B cell (primary cell): Measurements from ENCODE around the gene PGAM5. TPM values are rescaled to one million over a fixed set of nuclear protein-coding genes. Genes with fewer than 3 reads are reported as not detected.

Experiments
- ATAC-seq: fragments of 200-7000 bp; cut with Tn5 transposase; one replicate; pipeline ENCODE4 v1.10.0; 2021; ENCODE audit warnings: low read depth, mild to moderate bottlenecking, moderate number of reproducible peaks, moderate library complexity
- CTCF ChIA-PET: fragments of 350-600 bp; sonication (Branson Sonifier 250); formaldehyde crosslinking; loops from one replicate; lab custom pipeline; 2021; ENCODE audit warnings: antibody characterized with exemption, inconsistent platforms; lab: Charles Lee
- POLR2A ChIA-PET: fragments of 350-600 bp; sonication (Branson Sonifier 250); formaldehyde crosslinking; loops from one replicate; lab custom pipeline; 2021; ENCODE audit warnings: antibody characterized with exemption; lab: Charles Lee
- DNase-seq: peaks from one replicate; pipeline ENCODE4 v3.0.0; 2013
- H2AFZ ChIP-seq: 2 replicates; pipeline ENCODE4 v1.6.1; 2012; ENCODE audit warnings: mild to moderate bottlenecking, low read depth, low read length; ENCODE audit not compliant: insufficient read depth, poor library complexity, severe bottlenecking
- H3K27ac ChIP-seq, 2 donors: 1 replicate in 1 of 2; 2 replicates in 1 of 2; pipeline ENCODE4 v1.5.1; 2012 to 2013; ENCODE audit warnings: low read length in 2 of 2, mild to moderate bottlenecking in 2 of 2, moderate library complexity in 1 of 2
- H3K27me3 ChIP-seq, 4 experiments: fragments of 200-600 bp in 1 of 4; sonication (generic) in 1 of 4; replicated peaks in 1 of 4; 1 replicate in 2 of 4; 2 replicates in 2 of 4; pipeline versions ENCODE4 v1.6.1 to v1.7.0; 2013 to 2016; ENCODE audit warnings: low read length in 3 of 4, mild to moderate bottlenecking in 2 of 4, mixed read lengths in 1 of 4, moderate library complexity in 1 of 4; ENCODE audit not compliant: insufficient read depth in 4 of 4, control insufficient read depth in 3 of 4; ENCODE audit errors: control extremely low read depth in 1 of 4
- H3K36me3 ChIP-seq, 2 experiments: replicated peaks in 1 of 2; 1 replicate in 1 of 2; 2 replicates in 1 of 2; pipeline versions ENCODE4 v1.6.1 to v1.7.1; 2013; ENCODE audit warnings: low read length in 1 of 2; ENCODE audit not compliant: insufficient read depth in 2 of 2, control insufficient read depth in 1 of 2; ENCODE audit errors: control extremely low read depth in 1 of 2, extremely low read depth in 1 of 2
- H3K4me1 ChIP-seq, 2 donors: fragments of 200-600 bp in 1 of 2; sonication (generic) in 1 of 2; 1 replicate in 1 of 2; 2 replicates in 1 of 2; pipeline versions ENCODE4 v1.5.1 to v1.6.1; 2013 to 2017; ENCODE audit warnings: low read length in 2 of 2; ENCODE audit not compliant: control insufficient read depth in 2 of 2, insufficient read depth in 2 of 2
- H3K4me2 ChIP-seq: replicated peaks from 2 replicates; pipeline ENCODE3; 2012; ENCODE audit warnings: mild to moderate bottlenecking, low read depth, low read length; ENCODE audit not compliant: poor library complexity, severe bottlenecking
- H3K4me3 ChIP-seq, 5 experiments: fragments of 200-600 bp in 1 of 5; sonication (generic) in 1 of 5; 1 replicate in 3 of 5; 2 replicates in 2 of 5; pipeline versions ENCODE4 v1.5.1 to v1.7.0; 2011 to 2016; ENCODE audit warnings: low read length in 4 of 5, mild to moderate bottlenecking in 4 of 5, low read depth in 2 of 5, control low read depth in 1 of 5, moderate library complexity in 1 of 5; ENCODE audit not compliant: insufficient read depth in 1 of 5; ENCODE audit errors: control extremely low read depth in 1 of 5, extremely low read depth in 1 of 5
- H3K79me2 ChIP-seq: fragments of 200-600 bp; sonication (generic); one replicate; pipeline ENCODE4 v1.6.0; 2016; ENCODE audit warnings: low read length; ENCODE audit not compliant: control insufficient read depth, insufficient read depth
- H3K9ac ChIP-seq: fragments of 200-600 bp; sonication (generic); 2 replicates; pipeline ENCODE4 v1.6.1; 2017; ENCODE audit warnings: mild to moderate bottlenecking, low read length, moderate library complexity
- H3K9me3 ChIP-seq, 3 donors: one replicate each; pipeline versions ENCODE4 v1.6.1 to v1.7.1; 2013; ENCODE audit warnings: low read length in 2 of 3; ENCODE audit not compliant: control insufficient read depth in 2 of 3, insufficient read depth in 1 of 3; ENCODE audit errors: control extremely low read depth in 1 of 3
- H4K20me1 ChIP-seq: 2 replicates; pipeline ENCODE4 v1.6.0; 2012; ENCODE audit warnings: mild to moderate bottlenecking, low read length; ENCODE audit not compliant: insufficient read depth, control insufficient read depth, poor library complexity, severe bottlenecking
- H3K27ac Mint-ChIP-seq: one replicate; pipeline ENCODE4 v1.8.0; 2021; ENCODE audit warnings: mixed read lengths
- H3K27me3 Mint-ChIP-seq: one replicate; pipeline ENCODE4 v1.8.0; 2021; ENCODE audit warnings: mixed read lengths
- H3K4me1 Mint-ChIP-seq: one replicate; pipeline ENCODE4 v1.8.0; 2021; ENCODE audit warnings: mixed read lengths
- H3K4me3 Mint-ChIP-seq: one replicate; pipeline ENCODE4 v1.8.0; 2021; ENCODE audit warnings: mixed read lengths
- H3K9me3 Mint-ChIP-seq: one replicate; pipeline ENCODE4 v1.8.0; 2022; ENCODE audit warnings: mixed read lengths; ENCODE audit not compliant: insufficient read depth
- CTCF ChIP-seq: fragments of 200-600 bp; IDR thresholded peaks from one replicate; pipeline ENCODE4 v1.8.0; 2022; ENCODE audit warnings: antibody characterized with exemption, mild to moderate bottlenecking
- EZH2 ChIP-seq: IDR thresholded peaks from 2 replicates; pipeline ENCODE4 v1.6.1; 2012; ENCODE audit warnings: borderline replicate concordance, low read depth, mild to moderate bottlenecking, moderate library complexity, low read length; ENCODE audit not compliant: insufficient read depth, poor library complexity, severe bottlenecking
- WGBS: methylation state at CpG from one replicate; pipeline ENCODE4 v1.1.5; 2013; ENCODE audit warnings: missing lambda C conversion rate; ENCODE audit not compliant: insufficient coverage; 5-methylcytosine and 5-hydroxymethylcytosine counted together
- intact Hi-C: fragments of 100-400 bp; cut with micrococcal nuclease; formaldehyde crosslinking; loops from one replicate; pipeline ENCODE4 v1.10.0; 2022
- polyA plus RNA-seq: library from polyadenylated mRNA; depleted of rRNA; stranded (reverse); fragments of >200 nt; gene quantifications from 2 replicates; pipeline ENCODE4 v1.2.3, GENCODE V29; 2012
- total RNA-seq, 2 donors: library from RNA; stranded (reverse); fragments of 120-200 nt in 1 of 2; gene quantifications; 1 replicate in 1 of 2; 2 replicates in 1 of 2; pipeline versions ENCODE4 v1.2.3 to v1.2.4, GENCODE V29; 2013 to 2022

The PGAM5 gene
- total and polyA plus RNA-seq, 2 donors (not counting 1 experiment from before 2014, with no cell fraction given): 14.6 to 29.9 TPM

- Mint-ChIP-seq H3K27ac (no peak overlapping the region), H3K4me1 (peaks cover 11% of the 10 kb centered on the region), H3K4me3 (no peak overlapping the region), H3K9me3 (no peaks in the 10 kb centered on the region), H3K27me3 (no peaks in the 10 kb centered on the region)
- peaks cover 48% of the 10 kb centered on the region for H4K20me1 ChIP-seq
- ChIA-PET POLR2A (no interaction called here), CTCF (no interaction called here)
- no peak overlapping the region for H3K4me3 ChIP-seq
- intact Hi-C loops: no loop called here
- 100% methylated on average over 1 of the region's 3 CpGs for WGBS
- TF ChIP-seq EZH2: no peak
- no peak for TF ChIP-seq CTCF
- no peak overlapping the region for H3K4me2 ChIP-seq
- peaks cover 92% of the 10 kb centered on the region for H3K79me2 ChIP-seq
- ATAC-seq (no peak), DNase-seq (no peak)
- peaks cover 2 to 84% of the 10 kb centered on the region in 2 experiments for H3K36me3 ChIP-seq
- no peak overlapping the region for H2AFZ ChIP-seq
- H3K9me3 ChIP-seq: no peaks in the 10 kb centered on the region
- no peak overlapping the region for H3K27ac ChIP-seq
- H3K4me1 ChIP-seq: peaks cover 4 to 6% of the 10 kb centered on the region in 2 donors
- no peaks in the 10 kb centered on the region for H3K27me3 ChIP-seq
- no peak overlapping the region for H3K9ac ChIP-seq
These were observed 36.0 kb downstream of the PGAM5 start for GRCh38 chr12:132746613-132747012.

- H3K9ac ChIP-seq: no peak overlapping the region
- H3K79me2 ChIP-seq: peaks cover 96% of the 10 kb centered on the region
- no peaks in the 10 kb centered on the region for H3K27me3 Mint-ChIP-seq
- no peak overlapping the region for H3K4me2 ChIP-seq
- POLR2A ChIA-PET: no interaction called here
- no peak overlapping the region for H3K27ac ChIP-seq
- TF ChIP-seq EZH2: no peak
- no peak for TF ChIP-seq CTCF
- no peak overlapping the region for H3K27ac Mint-ChIP-seq
- H3K4me1 Mint-ChIP-seq: peaks cover 4% of the 10 kb centered on the region
- no peaks in the 10 kb centered on the region for H3K9me3 ChIP-seq
- no peak overlapping the region for H2AFZ ChIP-seq
- DNase-seq: no peak
- intact Hi-C loops: no loop called here
- no peaks in the 10 kb centered on the region for H3K9me3 Mint-ChIP-seq
- H3K4me3 ChIP-seq: no peak overlapping the region
- no peak for ATAC-seq
- CTCF ChIA-PET: no interaction called here
- H3K36me3 ChIP-seq: peaks cover under 1 to 82% of the 10 kb centered on the region in 2 experiments
- peaks cover 52% of the 10 kb centered on the region for H4K20me1 ChIP-seq
- peaks cover under 1 to 2% of the 10 kb centered on the region in 2 donors for H3K4me1 ChIP-seq
- 98% methylated on average over 9 of the region's 11 CpGs for WGBS
- H3K4me3 Mint-ChIP-seq: no peak overlapping the region
- H3K27me3 ChIP-seq: no peaks in the 10 kb centered on the region
These were observed 36.8 kb downstream of the PGAM5 start for GRCh38 chr12:132747395-132747794.
